IMR-90 (cell line): ENCODE measurements around the gene HOXA5.

Source experiments
- BHLHE40 ChIP-seq: fragments of 150-350 bp; IDR thresholded peaks from 2 replicates; pipeline ENCODE4 v1.6.1; 2016; ENCODE audit warnings: mild to moderate bottlenecking, low read depth, low read length
- CEBPB ChIP-seq: IDR thresholded peaks from 2 replicates; pipeline ENCODE4 v1.6.1; 2012; ENCODE audit warnings: low read depth, low read length, improper control_type of control experiment
- MAFK ChIP-seq: IDR thresholded peaks from 2 replicates; pipeline ENCODE4 v1.6.1; 2012; ENCODE audit warnings: low read depth, low read length, improper control_type of control experiment
- MXI1 ChIP-seq: IDR thresholded peaks from 2 replicates; pipeline ENCODE4 v1.6.1; 2012; ENCODE audit warnings: low read depth, mild to moderate bottlenecking, low read length, moderate library complexity, borderline replicate concordance
- POLR2A ChIP-seq: IDR thresholded peaks from 2 replicates; pipeline ENCODE4 v1.6.1; 2012; ENCODE audit warnings: mild to moderate bottlenecking, low read depth, low read length
- RAD21 ChIP-seq: IDR thresholded peaks from 2 replicates; pipeline ENCODE4 v1.6.1; 2012; ENCODE audit warnings: low read length, improper control_type of control experiment
- RCOR1 ChIP-seq: IDR thresholded peaks from 2 replicates; pipeline ENCODE4 v1.6.1; 2012; ENCODE audit warnings: mild to moderate bottlenecking, low read length, improper control_type of control experiment; ENCODE audit not compliant: insufficient replicate concordance
- RFX5 ChIP-seq: IDR thresholded peaks from 2 replicates; pipeline ENCODE4 v1.8.0; 2012; ENCODE audit warnings: low read depth, mild to moderate bottlenecking, low read length, moderate library complexity
- SMC3 ChIP-seq: fragments of 150-350 bp; IDR thresholded peaks from 2 replicates; pipeline ENCODE4 v1.6.1; 2016; ENCODE audit warnings: low read depth, mild to moderate bottlenecking, antibody characterized with exemption, low read length, moderate library complexity
- USF2 ChIP-seq: fragments of 150-350 bp; IDR thresholded peaks from 2 replicates; pipeline ENCODE4 v1.6.1; 2017; ENCODE audit warnings: mild to moderate bottlenecking, antibody characterized with exemption, low read length, low read depth
- TF ChIP-seq, protein P1 (sequence below): conservative IDR thresholded peaks from 2 replicates; pipeline ENCODE4 v1.5.1; 2012; ENCODE audit warnings: mild to moderate bottlenecking, low read depth, low read length, improper control_type of control experiment
- TF ChIP-seq, protein P2 (sequence below): fragments of 150-350 bp; IDR thresholded peaks from 2 replicates; pipeline ENCODE4 v1.6.1; 2016; ENCODE audit warnings: low read depth, mild to moderate bottlenecking, low read length, moderate library complexity, borderline replicate concordance

GRCh38 chr7:27155816-27156507 lies 12.5 kb upstream of the HOXA5 start:
- TF ChIP-seq RAD21 (no peak), POLR2A (no peak), CEBPB (no peak), USF2 (no peak), RCOR1 (no peak), BHLHE40 (no peak), MXI1 (no peak), RFX5 (no peak), SMC3 (no peak), MAFK (no peak)
- TF ChIP-seq, protein P1, sequence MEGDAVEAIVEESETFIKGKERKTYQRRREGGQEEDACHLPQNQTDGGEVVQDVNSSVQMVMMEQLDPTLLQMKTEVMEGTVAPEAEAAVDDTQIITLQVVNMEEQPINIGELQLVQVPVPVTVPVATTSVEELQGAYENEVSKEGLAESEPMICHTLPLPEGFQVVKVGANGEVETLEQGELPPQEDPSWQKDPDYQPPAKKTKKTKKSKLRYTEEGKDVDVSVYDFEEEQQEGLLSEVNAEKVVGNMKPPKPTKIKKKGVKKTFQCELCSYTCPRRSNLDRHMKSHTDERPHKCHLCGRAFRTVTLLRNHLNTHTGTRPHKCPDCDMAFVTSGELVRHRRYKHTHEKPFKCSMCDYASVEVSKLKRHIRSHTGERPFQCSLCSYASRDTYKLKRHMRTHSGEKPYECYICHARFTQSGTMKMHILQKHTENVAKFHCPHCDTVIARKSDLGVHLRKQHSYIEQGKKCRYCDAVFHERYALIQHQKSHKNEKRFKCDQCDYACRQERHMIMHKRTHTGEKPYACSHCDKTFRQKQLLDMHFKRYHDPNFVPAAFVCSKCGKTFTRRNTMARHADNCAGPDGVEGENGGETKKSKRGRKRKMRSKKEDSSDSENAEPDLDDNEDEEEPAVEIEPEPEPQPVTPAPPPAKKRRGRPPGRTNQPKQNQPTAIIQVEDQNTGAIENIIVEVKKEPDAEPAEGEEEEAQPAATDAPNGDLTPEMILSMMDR, result no peak
- TF ChIP-seq, protein P2, sequence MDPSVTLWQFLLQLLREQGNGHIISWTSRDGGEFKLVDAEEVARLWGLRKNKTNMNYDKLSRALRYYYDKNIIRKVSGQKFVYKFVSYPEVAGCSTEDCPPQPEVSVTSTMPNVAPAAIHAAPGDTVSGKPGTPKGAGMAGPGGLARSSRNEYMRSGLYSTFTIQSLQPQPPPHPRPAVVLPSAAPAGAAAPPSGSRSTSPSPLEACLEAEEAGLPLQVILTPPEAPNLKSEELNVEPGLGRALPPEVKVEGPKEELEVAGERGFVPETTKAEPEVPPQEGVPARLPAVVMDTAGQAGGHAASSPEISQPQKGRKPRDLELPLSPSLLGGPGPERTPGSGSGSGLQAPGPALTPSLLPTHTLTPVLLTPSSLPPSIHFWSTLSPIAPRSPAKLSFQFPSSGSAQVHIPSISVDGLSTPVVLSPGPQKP, result no peak
